Thymus (tissue), 11 donors: ENCODE data around the gene NEK7. TPM values are rescaled to one million over a fixed set of nuclear protein-coding genes. Genes with fewer than 3 reads are reported as not detected.

Experiments
- DNase-seq, 9 donors: peaks; one replicate each; pipeline ENCODE4 v3.0.0-alpha.2; 2013; ENCODE audit warnings: low spot score in 9 of 9, low read depth in 6 of 9, missing footprints in 1 of 9
- H3K27ac ChIP-seq, 2 donors: one replicate each; pipeline ENCODE4 v1.5.1; 2013; ENCODE audit warnings: control low read depth in 1 of 2, low read depth in 1 of 2, low read length in 1 of 2, mild to moderate bottlenecking in 1 of 2, moderate library complexity in 1 of 2
- H3K27me3 ChIP-seq, 2 donors: one replicate each; pipeline ENCODE4 v1.5.1; 2013; ENCODE audit warnings: low read length in 1 of 2; ENCODE audit not compliant: control insufficient read depth in 2 of 2, insufficient read depth in 1 of 2
- H3K36me3 ChIP-seq, 2 donors: one replicate each; pipeline ENCODE4 v1.5.1; 2013; ENCODE audit warnings: low read length in 1 of 2, mild to moderate bottlenecking in 1 of 2, moderate library complexity in 1 of 2; ENCODE audit not compliant: control insufficient read depth in 2 of 2, insufficient read depth in 2 of 2
- H3K4me1 ChIP-seq, 2 donors: one replicate each; pipeline ENCODE4 v1.5.1; 2013; ENCODE audit warnings: low read length in 2 of 2; ENCODE audit not compliant: control insufficient read depth in 2 of 2, insufficient read depth in 2 of 2
- H3K4me3 ChIP-seq, 2 donors: one replicate each; pipeline ENCODE4 v1.5.1; 2013; ENCODE audit warnings: low read length in 2 of 2, control low read depth in 1 of 2, mild to moderate bottlenecking in 1 of 2
- H3K9me3 ChIP-seq, 2 donors: one replicate each; pipeline ENCODE4 v1.5.1; 2013; ENCODE audit warnings: low read length in 1 of 2, mild to moderate bottlenecking in 1 of 2; ENCODE audit not compliant: control insufficient read depth in 2 of 2, insufficient read depth in 1 of 2
- WGBS: extraction: QIAGEN DNeasy Blood & Tissue Kit; methylation state at CpG from one replicate; pipeline ENCODE4 v1.1.7; 2013; 5-methylcytosine and 5-hydroxymethylcytosine counted together
- polyA plus RNA-seq: library from polyadenylated mRNA; stranded (reverse); fragments of 200-250 nt; gene quantifications from one replicate; pipeline ENCODE4 v1.2.3, GENCODE V29; 2013
- total RNA-seq: library from RNA; stranded (reverse); fragments of 120-200 nt; gene quantifications from one replicate; pipeline ENCODE4 v1.2.4, GENCODE V29; 2013
- donor health status: healthy.

NEK7 gene
- total and polyA plus RNA-seq, 2 donors: 31.4 to 56.8 TPM

GRCh38 chr1:198287916-198288315 lies 131.1 kb downstream of the NEK7 start:
- H3K4me3 ChIP-seq: no peak overlapping the region
- DNase-seq: no peak
- H3K27me3 ChIP-seq: no peaks in the 10 kb centered on the region
- no peak overlapping the region for H3K27ac ChIP-seq
- no peaks in the 10 kb centered on the region for H3K9me3 ChIP-seq
- H3K4me1 ChIP-seq: no peaks in the 10 kb centered on the region
- H3K36me3 ChIP-seq: peaks cover 0 to 5% of the 10 kb centered on the region in 2 donors
- WGBS: 96% methylated on average over 4 of the region's 4 CpGs

- H3K36me3 ChIP-seq: peaks cover 0 to 2% of the 10 kb centered on the region in 2 donors
- WGBS: 98% methylated on average over 7 of the region's 7 CpGs
- no peaks in the 10 kb centered on the region for H3K4me1 ChIP-seq
- no peak overlapping the region for H3K27ac ChIP-seq
- no peaks in the 10 kb centered on the region for H3K9me3 ChIP-seq
- H3K4me3 ChIP-seq: no peak overlapping the region
- no peak for DNase-seq
- no peaks in the 10 kb centered on the region for H3K27me3 ChIP-seq
Observed at GRCh38 chr1:198290089-198290683, 133.4 kb downstream of the NEK7 start.

- H3K36me3 ChIP-seq: peaks cover 0 to 2% of the 10 kb centered on the region in 2 donors
- H3K27me3 ChIP-seq: no peaks in the 10 kb centered on the region
- H3K9me3 ChIP-seq: no peaks in the 10 kb centered on the region
- no peak overlapping the region for H3K27ac ChIP-seq
- no peaks in the 10 kb centered on the region for H3K4me1 ChIP-seq
- no peak overlapping the region for H3K4me3 ChIP-seq
- DNase-seq: no peak
Observed at GRCh38 chr1:198291036-198291435, 134.2 kb downstream of the NEK7 start.

GRCh38 chr1:198291924-198292323 lies 135.1 kb downstream of the NEK7 start:
- no peak overlapping the region for H3K4me3 ChIP-seq
- H3K27me3 ChIP-seq: no peaks in the 10 kb centered on the region
- no peak overlapping the region for H3K27ac ChIP-seq
- H3K36me3 ChIP-seq: peaks cover 0 to 2% of the 10 kb centered on the region in 2 donors
- no peaks in the 10 kb centered on the region for H3K9me3 ChIP-seq
- no peak for DNase-seq
- no peaks in the 10 kb centered on the region for H3K4me1 ChIP-seq

- DNase-seq: no peak
- H3K27ac ChIP-seq: no peak overlapping the region
- no peak overlapping the region for H3K4me3 ChIP-seq
- 95% methylated on average over 8 of the region's 8 CpGs for WGBS
- H3K27me3 ChIP-seq: no peaks in the 10 kb centered on the region
- H3K4me1 ChIP-seq: no peaks in the 10 kb centered on the region
- H3K9me3 ChIP-seq: no peaks in the 10 kb centered on the region
- peaks cover 3 to 5% of the 10 kb centered on the region in 2 donors for H3K36me3 ChIP-seq
Observed at GRCh38 chr1:198295225-198295624, 138.4 kb downstream of the NEK7 start.

- no peak overlapping the region for H3K4me3 ChIP-seq
- peaks cover 3 to 9% of the 10 kb centered on the region in 2 donors for H3K36me3 ChIP-seq
- no peaks in the 10 kb centered on the region for H3K9me3 ChIP-seq
- H3K4me1 ChIP-seq: no peaks in the 10 kb centered on the region
- WGBS: 94% methylated on average over 4 of the region's 4 CpGs
- no peak for DNase-seq
- no peak overlapping the region for H3K27ac ChIP-seq
- no peaks in the 10 kb centered on the region for H3K27me3 ChIP-seq
Observed at GRCh38 chr1:198295971-198296370, 139.2 kb downstream of the NEK7 start.

GRCh38 chr1:198297281-198297680 lies 140.5 kb downstream of the NEK7 start:
- DNase-seq: no peak
- H3K9me3 ChIP-seq: no peaks in the 10 kb centered on the region
- no peak overlapping the region for H3K27ac ChIP-seq
- H3K4me1 ChIP-seq: no peaks in the 10 kb centered on the region
- 97% methylated on average over 2 of the region's 2 CpGs for WGBS
- no peak overlapping the region for H3K4me3 ChIP-seq
- H3K27me3 ChIP-seq: no peaks in the 10 kb centered on the region
- H3K36me3 ChIP-seq: peaks cover 3 to 7% of the 10 kb centered on the region in 2 donors

- peaks cover 3 to 7% of the 10 kb centered on the region in 2 donors for H3K36me3 ChIP-seq
- 97% methylated on average over 6 of the region's 6 CpGs for WGBS
- H3K9me3 ChIP-seq: no peaks in the 10 kb centered on the region
- no peaks in the 10 kb centered on the region for H3K27me3 ChIP-seq
- DNase-seq: no peak
- H3K4me1 ChIP-seq: no peaks in the 10 kb centered on the region
- H3K4me3 ChIP-seq: no peak overlapping the region
- no peak overlapping the region for H3K27ac ChIP-seq
Observed at GRCh38 chr1:198298640-198299039, 141.8 kb downstream of the NEK7 start.

GRCh38 chr1:198300451-198300850 lies 143.7 kb downstream of the NEK7 start:
- DNase-seq: no peak
- H3K27me3 ChIP-seq: no peaks in the 10 kb centered on the region
- H3K36me3 ChIP-seq: peaks cover 3 to 7% of the 10 kb centered on the region in 2 donors
- no peaks in the 10 kb centered on the region for H3K9me3 ChIP-seq
- WGBS: 100% methylated on average over 1 of the region's 1 CpG
- no peak overlapping the region for H3K4me3 ChIP-seq
- no peak overlapping the region for H3K27ac ChIP-seq
- no peaks in the 10 kb centered on the region for H3K4me1 ChIP-seq
